GM12891 (cell line): Measurements from ENCODE around the gene ZSWIM6.

Experiments
- POLR2A ChIP-seq: IDR thresholded peaks from 2 replicates; pipeline ENCODE4 v1.6.1; 2011; ENCODE audit warnings: low read depth, low read length, control low read depth
- POLR2AphosphoS5 ChIP-seq: IDR thresholded peaks from 2 replicates; pipeline ENCODE4 v1.6.1; 2011; ENCODE audit warnings: low read depth, low read length, control low read depth

- TF ChIP-seq POLR2AphosphoS5 (no peak), POLR2A (no peak)
Observed at GRCh38 chr5:61575103-61575502, 243.0 kb downstream of the ZSWIM6 start.
